ENCODE results near the gene HLA-DQA1. TPM values are rescaled to one million over a fixed set of nuclear protein-coding genes. Genes with fewer than 3 reads are reported as not detected.
"Not testable (repeated sequence)": the region's sequence is repeated elsewhere in the genome, so short reads cannot be mapped to it uniquely, and the experiment has no call there.

Gene HLA-DQA1
- not detected for polyA plus RNA-seq (2013, experiment 1 of 2; ENCODE audit: insufficient read length)
- polyA plus RNA-seq (2013, experiment 2 of 2; ENCODE audit: insufficient read length) = not detected

DNA sequence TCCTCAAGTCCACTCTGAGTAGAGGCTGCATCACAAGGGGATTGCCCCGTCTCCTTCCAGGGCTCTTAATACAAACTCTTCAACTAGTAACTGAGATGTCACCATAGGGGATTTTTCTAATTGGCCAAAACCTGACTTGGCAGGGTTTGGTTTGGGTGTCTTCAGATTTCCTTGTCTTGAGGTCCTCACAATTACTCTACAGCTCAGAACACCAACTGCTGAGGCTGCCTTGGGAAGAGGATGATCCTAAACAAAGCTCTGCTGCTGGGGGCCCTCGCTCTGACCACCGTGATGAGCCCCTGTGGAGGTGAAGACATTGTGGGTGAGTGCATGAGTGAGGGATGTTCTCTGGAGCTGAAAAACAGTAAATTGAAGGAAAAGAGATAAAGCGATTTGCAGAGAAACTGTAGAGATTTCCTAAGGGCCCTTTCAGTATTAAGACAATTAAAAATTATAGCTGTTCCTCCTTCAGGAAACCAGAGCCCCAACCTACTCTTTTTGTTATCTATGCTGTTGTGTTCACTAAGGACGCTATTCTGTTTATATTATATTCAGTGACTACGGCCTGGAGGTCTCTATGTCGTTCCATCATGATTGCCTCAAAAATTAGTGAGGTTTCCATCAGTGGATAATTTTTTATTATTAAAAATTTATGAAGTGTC is at the start of gene HLA-DQA1:
HLA-DQA1 (plus strand) TSS at position 188 of the 662 bp plus-strand sequence; CDS start at position 241, 53 bp downstream.
- no peak for DNase-seq

- DNase-seq = no peak
Measured at GRCh38 chr6:32588156-32588555, 49.0 kb upstream of the HLA-DQA1 start.

DNA sequence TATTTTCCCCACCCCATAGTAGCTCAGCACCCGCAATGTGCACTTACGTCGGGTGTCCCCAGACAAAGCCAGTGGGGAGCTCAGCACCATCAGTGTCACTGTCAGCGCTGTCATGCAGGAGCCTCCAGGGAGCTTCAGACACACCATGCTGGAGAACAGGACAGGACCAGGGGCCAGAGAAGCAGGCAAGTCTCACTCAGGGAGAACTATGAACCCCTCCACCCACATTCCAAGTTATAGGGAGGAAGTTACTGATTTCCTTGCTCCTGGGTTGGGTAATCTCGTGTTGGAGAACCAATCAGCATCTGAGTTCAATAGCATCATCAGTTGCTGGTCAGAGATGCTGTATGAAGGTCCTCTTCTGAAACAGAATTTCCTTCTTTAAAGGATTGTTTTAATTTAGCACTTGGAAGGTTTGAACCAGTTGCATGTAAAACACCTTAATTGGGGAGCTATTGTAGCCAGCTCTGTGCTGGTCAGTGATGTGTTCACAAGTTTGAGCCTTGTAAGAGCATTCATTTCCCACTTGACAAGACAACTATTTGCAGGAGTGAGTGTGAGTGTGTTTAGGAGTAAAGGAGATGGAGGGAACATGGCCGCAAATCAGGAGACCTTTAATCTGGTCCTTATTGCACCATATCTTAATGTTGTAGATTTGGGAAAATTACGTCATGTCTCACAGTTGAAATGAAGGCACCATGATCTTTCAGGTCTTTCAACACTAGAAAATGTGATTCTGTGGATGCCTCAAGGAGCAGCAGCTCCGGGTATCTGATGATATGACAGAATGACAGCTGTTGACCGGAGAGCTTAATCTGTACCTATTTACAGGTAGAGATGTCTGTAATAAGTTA is 47.4 kb upstream of the HLA-DQA1 start, which contains the start of gene HLA-DRB1:
HLA-DRB1 (minus strand) TSS at position 253 of the 854 bp plus-strand sequence; CDS start at position 147, 106 bp downstream.
- DNase-seq = no peak

- DNase-seq = not testable (repeated sequence)
Measured at GRCh38 chr6:32590713-32591112, 46.5 kb upstream of the HLA-DQA1 start.

- no peak for DNase-seq
Measured at GRCh38 chr6:32597024-32597423, 40.2 kb upstream of the HLA-DQA1 start.

DNA sequence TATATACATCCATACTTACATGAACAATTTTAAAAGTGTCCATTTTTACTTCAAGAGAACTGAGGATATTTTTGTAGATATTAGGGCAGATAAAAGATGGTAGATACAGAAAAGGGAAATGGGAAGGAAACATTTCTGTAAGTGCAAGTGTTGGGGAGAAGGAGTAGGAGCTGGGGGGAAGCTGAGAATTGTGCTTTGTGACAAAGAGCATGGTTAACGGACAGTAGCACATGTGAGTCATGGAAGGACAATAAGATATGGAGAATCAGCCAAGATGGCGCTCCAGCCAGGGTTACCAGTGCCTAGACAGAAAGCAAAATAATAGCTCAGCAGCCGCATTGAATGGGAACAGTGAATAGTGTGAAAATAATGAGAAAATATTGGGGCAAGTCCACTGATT is 34.8 kb upstream of the HLA-DQA1 start:
- no peak for DNase-seq

GRCh38 chr6:32603222-32603621 is 34.0 kb upstream of the HLA-DQA1 start:
- DNase-seq = no peak

DNA sequence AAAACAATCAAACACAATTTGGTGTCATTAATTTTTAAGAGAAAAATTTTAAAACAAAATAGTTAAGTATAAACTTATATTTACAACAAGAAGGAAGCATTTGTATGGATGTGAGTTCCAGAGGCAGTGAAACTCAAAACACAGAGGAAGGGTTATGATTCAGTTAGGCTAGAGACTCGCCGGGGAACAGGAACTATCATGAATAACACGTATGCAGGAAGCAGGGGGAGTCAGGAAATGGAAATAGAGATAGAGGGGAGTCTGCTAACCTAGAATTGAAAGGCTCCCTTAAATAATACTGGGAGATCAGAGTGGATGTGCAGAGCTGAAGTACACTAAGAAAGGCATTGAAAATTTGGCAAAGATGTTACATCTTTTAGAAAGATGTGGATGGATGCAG is 33.3 kb upstream of the HLA-DQA1 start:
- no peak for DNase-seq

DNA sequence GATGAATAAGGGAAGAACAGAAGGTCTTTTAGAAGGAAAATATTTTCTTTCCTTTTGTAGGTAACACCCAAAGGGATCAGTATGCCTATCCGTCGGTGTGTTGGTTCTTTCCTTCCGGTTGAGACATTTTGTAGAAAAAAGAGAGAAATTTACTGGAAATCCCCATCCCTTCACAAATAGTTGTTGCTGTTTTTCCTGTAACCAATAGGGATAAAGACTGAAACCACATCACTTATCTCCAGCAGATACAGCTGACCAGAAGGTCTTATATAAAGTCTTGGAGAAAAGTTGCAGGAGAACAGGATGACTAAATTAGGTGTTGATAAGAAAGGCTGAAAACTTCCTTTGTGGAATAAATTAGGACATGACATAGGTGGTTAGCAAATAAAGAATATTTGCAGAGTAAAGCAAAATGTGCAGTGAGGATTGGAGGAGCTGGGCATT is 32.8 kb upstream of the HLA-DQA1 start:
- DNase-seq = no peak

DNA sequence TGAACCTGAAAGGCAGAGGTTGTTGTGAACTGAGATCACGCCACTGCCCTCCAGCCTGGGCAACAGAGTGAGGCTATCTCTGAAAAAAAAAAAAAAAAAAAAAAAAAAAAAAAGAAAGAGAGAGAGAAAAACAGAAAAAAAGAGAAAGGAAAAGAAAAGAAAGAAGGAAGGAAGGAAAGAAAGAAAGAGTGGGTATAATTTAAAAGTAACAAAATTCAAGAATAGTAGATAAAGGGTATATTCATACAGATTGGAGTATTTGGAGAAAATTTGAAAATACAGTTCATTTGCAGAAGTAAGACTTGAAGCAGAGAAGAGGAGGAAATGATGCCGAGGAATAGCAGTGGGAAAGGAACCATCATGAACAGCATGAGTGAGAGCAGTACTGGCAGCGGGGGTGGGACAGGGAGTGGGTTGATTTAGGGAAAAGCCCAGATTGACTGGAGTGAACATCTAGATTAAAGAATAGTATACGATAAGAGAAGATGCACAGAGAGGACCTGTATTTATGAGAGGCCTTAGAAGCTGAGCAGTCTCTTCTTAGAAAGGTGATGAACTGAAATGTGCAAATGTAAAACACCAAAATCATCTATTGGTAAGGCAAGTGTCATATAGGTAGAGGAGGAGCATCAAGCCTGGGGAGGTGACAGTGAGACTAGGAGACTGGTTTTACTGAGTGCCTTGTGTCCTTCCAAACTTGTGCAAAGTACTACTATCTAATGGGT is 29.8 kb upstream of the HLA-DQA1 start:
- no peak for DNase-seq

DNA sequence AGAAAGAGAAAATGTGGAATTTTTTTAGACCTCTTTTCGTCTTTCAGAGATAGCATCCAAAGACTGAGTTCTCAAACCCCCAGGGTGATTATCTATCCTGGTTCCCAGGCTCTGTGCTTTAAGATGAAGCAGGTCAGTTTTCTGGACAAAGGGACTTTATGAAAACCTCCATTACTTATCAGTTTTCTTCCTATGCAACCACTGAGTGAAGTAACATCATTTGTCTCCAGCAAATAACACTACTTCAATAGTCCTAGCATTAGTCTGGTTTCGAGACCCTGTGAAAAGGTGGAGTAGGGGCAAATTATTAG is 29.3 kb upstream of the HLA-DQA1 start:
- no peak for DNase-seq

DNA sequence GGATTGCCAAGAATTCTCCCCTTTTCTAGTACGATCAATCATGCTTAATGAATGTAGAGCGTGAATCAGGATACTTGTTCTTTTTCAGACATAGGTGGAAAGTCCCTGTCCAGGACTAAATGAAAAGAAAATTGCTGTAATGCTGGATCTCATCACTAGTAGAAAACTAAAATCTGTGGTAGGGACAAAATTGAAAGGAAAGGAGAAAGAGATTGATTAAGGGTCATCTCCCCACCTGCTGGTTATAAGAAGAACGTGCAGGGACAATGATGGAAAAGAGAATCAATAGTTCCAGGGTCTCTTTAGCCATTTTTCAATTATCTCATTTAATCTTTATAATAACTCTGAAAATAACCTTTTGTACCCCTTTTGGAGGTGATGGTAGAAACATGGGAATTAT is 28.8 kb upstream of the HLA-DQA1 start:
- DNase-seq = no peak

DNA sequence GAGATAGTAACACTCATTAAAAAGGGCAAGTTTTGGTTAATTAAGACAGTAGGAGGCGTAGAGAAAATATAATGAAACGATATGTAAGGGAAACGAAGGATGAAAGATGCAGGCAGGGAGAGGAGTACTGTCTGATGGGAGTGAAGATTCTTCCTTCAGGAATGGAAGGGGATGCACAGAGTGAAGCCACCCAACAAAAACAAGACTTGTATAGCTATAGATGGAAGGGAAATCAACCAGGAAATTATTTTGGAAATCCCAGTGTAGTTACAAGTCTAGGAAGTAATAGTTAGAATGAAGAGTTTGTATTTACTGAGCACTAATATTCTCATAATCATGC is 27.8 kb upstream of the HLA-DQA1 start:
- no peak for DNase-seq

- peak; percentile 90 for DNase-seq
Measured at GRCh38 chr6:32609731-32610640, 27.2 kb upstream of the HLA-DQA1 start.

GRCh38 chr6:32610682-32611296 is 26.4 kb upstream of the HLA-DQA1 start:
- no peak for DNase-seq

DNA sequence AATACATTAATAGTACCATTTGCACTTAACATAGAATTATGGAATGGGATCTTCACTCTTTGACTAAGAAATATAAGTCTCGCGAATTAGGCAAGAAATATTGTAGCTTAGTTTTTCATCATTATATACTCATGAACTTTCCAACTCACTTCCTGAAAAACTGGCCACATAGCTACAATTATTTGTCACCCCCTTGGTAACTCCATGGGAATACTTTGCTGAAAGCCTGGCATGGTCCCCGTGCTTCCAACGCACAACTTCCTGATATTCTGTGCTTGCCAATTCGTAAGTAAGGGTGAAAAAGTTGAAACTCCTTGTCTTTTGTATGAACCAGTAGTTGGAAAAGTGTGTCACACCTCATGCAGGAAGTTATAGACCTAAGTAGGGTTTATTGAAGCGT is 23.7 kb upstream of the HLA-DQA1 start:
- DNase-seq = no peak

GRCh38 chr6:32614366-32615081 is 22.7 kb upstream of the HLA-DQA1 start:
- no peak for DNase-seq

DNA sequence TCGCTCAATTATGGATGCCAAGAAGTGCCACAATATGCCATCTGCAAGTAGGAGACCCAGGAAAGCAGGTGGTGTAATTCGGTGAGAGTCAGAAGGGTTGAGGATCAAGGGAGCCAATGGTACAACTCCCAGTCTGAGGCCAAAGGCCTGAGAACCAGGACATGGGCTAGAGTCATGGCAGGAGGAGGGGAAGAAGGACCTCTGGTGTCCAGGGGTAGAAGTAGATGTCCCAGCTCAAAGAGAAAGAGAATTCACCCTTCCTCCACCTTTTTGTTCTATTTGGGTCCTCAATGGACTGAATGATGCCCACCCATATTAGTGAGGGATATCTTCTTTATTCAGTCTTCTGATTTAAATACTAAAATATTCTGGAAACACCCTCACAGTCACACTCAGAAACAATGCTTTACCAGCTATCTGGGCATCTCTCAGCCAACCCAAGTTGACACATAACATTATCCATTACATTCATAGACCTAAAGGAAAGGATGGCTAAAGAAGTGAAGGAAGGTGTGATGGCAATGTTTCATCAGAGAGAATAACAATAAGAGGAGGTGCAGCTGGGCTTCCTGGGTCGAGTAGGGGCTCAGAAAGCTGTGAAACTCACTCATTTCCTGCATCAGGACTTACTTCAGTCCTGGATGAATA is 21.2 kb upstream of the HLA-DQA1 start:
- DNase-seq = no peak

GRCh38 chr6:32617751-32618150 is 19.5 kb upstream of the HLA-DQA1 start:
- no peak for DNase-seq

DNA sequence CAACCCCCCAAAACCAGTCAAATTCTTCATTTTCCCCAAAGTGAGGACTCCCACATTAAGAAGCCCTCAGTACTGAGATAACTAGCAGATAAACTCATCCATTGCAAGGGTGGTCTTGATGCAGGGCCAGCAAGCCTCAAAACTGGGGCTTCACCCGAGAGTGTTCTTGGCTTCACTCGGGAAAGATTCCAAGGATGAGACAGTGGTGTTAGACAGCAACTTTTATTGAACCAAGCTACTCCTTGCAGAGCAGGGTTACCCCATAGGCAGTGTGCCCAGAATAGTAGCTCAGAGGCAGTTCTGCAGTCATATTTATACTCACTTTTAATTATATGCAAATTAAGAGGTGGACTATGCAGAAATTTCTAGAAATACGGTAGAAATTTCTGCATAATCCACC is 15.8 kb upstream of the HLA-DQA1 start:
- no peak for DNase-seq

Measured in fibroblast of skin of scalp (primary cell).